H9 (cell line): ENCODE measurements around the gene KHK. TPM values are rescaled to one million over a fixed set of nuclear protein-coding genes. Genes with fewer than 3 reads are reported as not detected.

ENCODE experiments used
- DNase-seq: peaks from one replicate; pipeline ENCODE4 v3.0.0-alpha.2; 2017
- H2AFZ ChIP-seq: one replicate; pipeline ENCODE4 v1.6.1; 2013; ENCODE audit warnings: mild to moderate bottlenecking, low read length, control low read depth, moderate library complexity
- H2AK5ac ChIP-seq: 2 replicates; pipeline ENCODE4 v1.6.1; 2013; ENCODE audit warnings: low read length, control low read depth, mixed read lengths; ENCODE audit not compliant: insufficient read length
- H2BK120ac ChIP-seq: one replicate; pipeline ENCODE4 v1.6.1; 2013; ENCODE audit warnings: low read depth, mild to moderate bottlenecking, low read length, control low read depth, inconsistent platforms; ENCODE audit not compliant: poor library complexity, severe bottlenecking
- H2BK12ac ChIP-seq: 2 replicates; pipeline ENCODE4 v1.6.1; 2013; ENCODE audit warnings: low read length, control low read depth, mixed read lengths, low read depth; ENCODE audit not compliant: insufficient read length
- H2BK15ac ChIP-seq: 2 replicates; pipeline ENCODE4 v1.6.1; 2013; ENCODE audit warnings: low read depth, low read length, control low read depth
- H2BK20ac ChIP-seq: one replicate; pipeline ENCODE4 v1.6.1; 2013; ENCODE audit warnings: low read depth, mild to moderate bottlenecking, low read length, control low read depth, inconsistent platforms; ENCODE audit not compliant: poor library complexity, severe bottlenecking
- H2BK5ac ChIP-seq: 2 replicates; pipeline ENCODE4 v1.6.1; 2013; ENCODE audit warnings: low read length, control low read depth, mixed read lengths; ENCODE audit not compliant: insufficient read length
- H3K14ac ChIP-seq: 2 replicates; pipeline ENCODE4 v1.6.1; 2013; ENCODE audit warnings: low read length, control low read depth; ENCODE audit not compliant: insufficient read depth
- H3K18ac ChIP-seq: 2 replicates; pipeline ENCODE4 v1.6.1; 2013; ENCODE audit warnings: low read depth, mild to moderate bottlenecking, mixed read lengths, low read length, control low read depth; ENCODE audit not compliant: insufficient read length
- H3K23ac ChIP-seq: 2 replicates; pipeline ENCODE4 v1.6.1; 2013; ENCODE audit warnings: low read length, control low read depth, mixed read lengths, low read depth; ENCODE audit not compliant: insufficient read length
- H3K23me2 ChIP-seq: 2 replicates; pipeline ENCODE4 v1.6.1; 2013; ENCODE audit warnings: low read depth, mild to moderate bottlenecking, mixed read lengths, low read length, control low read depth; ENCODE audit not compliant: insufficient read length, poor library complexity, severe bottlenecking
- H3K27ac ChIP-seq: 2 replicates; pipeline ENCODE4 v1.5.1; 2013; ENCODE audit warnings: low read length, control low read depth, mixed read lengths, low read depth; ENCODE audit not compliant: insufficient read length
- H3K27me3 ChIP-seq: 2 replicates; pipeline ENCODE4 v1.6.1; 2013; ENCODE audit warnings: low read length, control low read depth, inconsistent platforms; ENCODE audit not compliant: insufficient read depth
- H3K4ac ChIP-seq: 2 replicates; pipeline ENCODE4 v1.6.1; 2013; ENCODE audit warnings: low read depth, mild to moderate bottlenecking, control low read depth, inconsistent platforms, low read length, moderate library complexity
- H3K4me1 ChIP-seq: 2 replicates; pipeline ENCODE4 v1.6.1; 2013; ENCODE audit warnings: low read length, control low read depth, inconsistent platforms; ENCODE audit not compliant: insufficient read depth
- H3K4me2 ChIP-seq: 2 replicates; pipeline ENCODE4 v1.6.1; 2013; ENCODE audit warnings: low read length, control low read depth, mixed read lengths; ENCODE audit not compliant: insufficient read length, insufficient read depth
- H3K56ac ChIP-seq: 2 replicates; pipeline ENCODE4 v1.6.1; 2013; ENCODE audit warnings: low read depth, mild to moderate bottlenecking, mixed read lengths, low read length, control low read depth; ENCODE audit not compliant: insufficient read length
- H3K79me1 ChIP-seq: 2 replicates; pipeline ENCODE4 v1.6.1; 2013; ENCODE audit warnings: low read depth, mild to moderate bottlenecking, moderate library complexity, low read length, control low read depth, inconsistent platforms; ENCODE audit not compliant: insufficient read depth, poor library complexity, severe bottlenecking
- H3K79me2 ChIP-seq: 2 replicates; pipeline ENCODE4 v1.6.1; 2013; ENCODE audit warnings: low read length, control low read depth, inconsistent platforms; ENCODE audit not compliant: insufficient read depth
- H3K9ac ChIP-seq: 2 replicates; pipeline ENCODE4 v1.6.1; 2013; ENCODE audit warnings: low read length, control low read depth, mixed read lengths; ENCODE audit not compliant: insufficient read length; ENCODE audit errors: extremely low read depth
- H3K9me3 ChIP-seq: one replicate; pipeline ENCODE4 v1.6.1; 2013; ENCODE audit warnings: low read depth, low read length, inconsistent platforms; ENCODE audit not compliant: control insufficient read depth
- H3T11ph ChIP-seq: one replicate; pipeline ENCODE4 v1.6.1; 2013; ENCODE audit warnings: mild to moderate bottlenecking, low read length, control low read depth, inconsistent platforms
- H4K20me1 ChIP-seq: one replicate; pipeline ENCODE4 v1.6.1; 2013; ENCODE audit not compliant: control insufficient read depth, insufficient read length, insufficient read depth
- H4K5ac ChIP-seq: 2 replicates; pipeline ENCODE4 v1.6.1; 2013; ENCODE audit warnings: low read depth, mild to moderate bottlenecking, mixed read lengths, low read length, control low read depth; ENCODE audit not compliant: insufficient read length
- H4K8ac ChIP-seq: replicated peaks from 2 replicates; pipeline ENCODE4 v1.6.1; 2013; ENCODE audit warnings: low read length, control low read depth, mixed read lengths, low read depth; ENCODE audit not compliant: insufficient read length
- H4K91ac ChIP-seq: 2 replicates; pipeline ENCODE4 v1.6.1; 2013; ENCODE audit warnings: low read depth, mild to moderate bottlenecking, moderate library complexity, mixed read lengths, low read length, control low read depth; ENCODE audit not compliant: insufficient read length
- H3K27ac Mint-ChIP-seq, 3 experiments: 2 replicates in 2 of 3; 3 replicates in 1 of 3; pipeline ENCODE4 v1.8.0; 2020 to 2021; ENCODE audit warnings: mixed read lengths in 3 of 3, mild to moderate bottlenecking in 1 of 3, moderate library complexity in 1 of 3
- H3K27me3 Mint-ChIP-seq: 2 replicates; pipeline ENCODE4 v1.8.0; 2021; ENCODE audit warnings: low read depth, mild to moderate bottlenecking, moderate library complexity, mixed read lengths
- H3K36me3 Mint-ChIP-seq, 3 experiments: 2 replicates in 2 of 3; 3 replicates in 1 of 3; pipeline ENCODE4 v1.8.0; 2020 to 2021; ENCODE audit warnings: low read depth in 3 of 3, mixed read lengths in 3 of 3; ENCODE audit not compliant: insufficient read depth in 1 of 3
- H3K4me1 Mint-ChIP-seq, 2 experiments: 2 replicates each; pipeline ENCODE4 v1.8.0; 2020; ENCODE audit warnings: mixed read lengths in 2 of 2
- H3K4me3 Mint-ChIP-seq, 2 experiments: 2 replicates in 1 of 2; 3 replicates in 1 of 2; pipeline ENCODE4 v1.8.0; 2020 to 2021; ENCODE audit warnings: mild to moderate bottlenecking in 2 of 2, mixed read lengths in 2 of 2, moderate library complexity in 1 of 2
- H3K9me3 Mint-ChIP-seq, 2 experiments: 2 replicates in 1 of 2; 3 replicates in 1 of 2; pipeline ENCODE4 v1.8.0; 2020; ENCODE audit warnings: mild to moderate bottlenecking in 2 of 2, mixed read lengths in 2 of 2, moderate library complexity in 1 of 2
- CTCF ChIP-seq: fragments of 200-600 bp; sonication (generic); conservative IDR thresholded peaks from 3 replicates; pipeline ENCODE4 v1.8.0; 2021; ENCODE audit warnings: antibody characterized with exemption, mild to moderate bottlenecking
- WGBS: extraction: QIAGEN DNeasy Blood & Tissue Kit; methylation state at CpG from one replicate; pipeline ENCODE4 v1.1.7; 2013; ENCODE audit warnings: missing lambda C conversion rate, low lambda C conversion rate, mixed read lengths; ENCODE audit not compliant: insufficient read length; ENCODE audit errors: extremely low coverage; 5-methylcytosine and 5-hydroxymethylcytosine counted together
- total RNA-seq: library from RNA; stranded (reverse); gene quantifications from 2 replicates; pipeline ENCODE4 v1.2.1, GENCODE V29; 2021

The KHK gene
- total RNA-seq, 1 experiment from 2014 or later = 12.1 TPM

GRCh38 chr2:27121906-27122305, 35.3 kb downstream of the KHK start:
- Mint-ChIP-seq H3K9me3 (no peaks in the 10 kb centered on the region; a peak in 1 of 5 replicates), H3K4me1 (peaks cover 15 to 21% of the 10 kb centered on the region in 2 experiments), H3K36me3 (no peaks in the 10 kb centered on the region; a peak in 3 of 7 replicates), H3K27ac (no peak overlapping the region), H3K27me3 (peaks cover 70% of the 10 kb centered on the region), H3K4me3 (no peak overlapping the region; a peak in 1 of 5 replicates)
- Histone ChIP-seq H4K8ac (no peak overlapping the region), H2BK5ac (no peak overlapping the region), H2BK120ac (no peak overlapping the region), H3K9ac (no peak overlapping the region), H4K91ac (no peak overlapping the region), H2BK12ac (no peak overlapping the region), H4K5ac (no peak overlapping the region), H3K79me1 (no peaks in the 10 kb centered on the region), H3K4me2 (no peak overlapping the region), H3K56ac (no peak overlapping the region), H3K79me2 (no peaks in the 10 kb centered on the region), H3K4ac (no peak overlapping the region), H2AFZ (no peak overlapping the region), H3K23ac (no peak overlapping the region), H3T11ph (no peak overlapping the region), H3K27ac (no peak overlapping the region), H2BK20ac (no peak overlapping the region), H3K4me1 (peaks cover 2% of the 10 kb centered on the region), H3K23me2 (peaks cover 11% of the 10 kb centered on the region), H3K9me3 (no peaks in the 10 kb centered on the region), H2BK15ac (no peak overlapping the region), H3K18ac (no peak overlapping the region), H4K20me1 (peaks cover 2% of the 10 kb centered on the region), H3K27me3 (peaks cover 14% of the 10 kb centered on the region; the same call in 1 of the 2 replicates), H3K14ac (no peak overlapping the region), H2AK5ac (no peak overlapping the region)
- no peak for TF ChIP-seq CTCF
- WGBS = no CpG with 5 or more reads among the region's 2 CpGs
- DNase-seq = no peak
